ENCODE data around the gene PRKCE. TPM values are rescaled to one million over a fixed set of nuclear protein-coding genes. Genes with fewer than 3 reads are reported as not detected.

PRKCE gene
- total and polyA plus RNA-seq, 4 donors = 2.5 to 38.6 (median 5.8) TPM

- no peak overlapping the region for H3K9ac ChIP-seq (ENCODE audit: low read depth in 1 of 2, low read length in 2 of 2)
- 70% methylated on average over 2 of the region's 2 CpGs for WGBS
- H3K9me3 ChIP-seq (ENCODE audit: control insufficient read depth in 4 of 4, low read length in 3 of 4) = no peaks in the 10 kb centered on the region
- H3K4me3 ChIP-seq (ENCODE audit: low read depth in 1 of 3, low read length in 3 of 3) = no peak overlapping the region
- H3K27me3 ChIP-seq (ENCODE audit: control insufficient read depth in 4 of 4, insufficient read depth in 4 of 4, low read length in 3 of 4) = no peaks in the 10 kb centered on the region
- peaks cover 0 to 5% (median 2%) of the 10 kb centered on the region in 4 donors for H3K4me1 ChIP-seq (ENCODE audit: control insufficient read depth in 4 of 4, insufficient read depth in 4 of 4, low read length in 3 of 4)
- no peak for DNase-seq (ENCODE audit: low spot score)
- H3K27ac ChIP-seq (ENCODE audit: low read depth in 1 of 2, low read length in 2 of 2) = no peak overlapping the region
- TF ChIP-seq YY1 (IDR thresholded peaks at IDR 0.05) (no peak), HNF4G (IDR thresholded peaks at IDR 0.05) (no peak), REST (IDR thresholded peaks at IDR 0.05) (no peak), SP1 (IDR thresholded peaks at IDR 0.05) (no peak), MAX (IDR thresholded peaks at IDR 0.05) (no peak), ZBTB33 (IDR thresholded peaks at IDR 0.05) (no peak)
- H3K36me3 ChIP-seq (ENCODE audit: control insufficient read depth in 4 of 4, insufficient read depth in 3 of 4, low read depth in 1 of 4, low read length in 3 of 4) = no peaks in the 10 kb centered on the region
Measured at GRCh38 chr2:45885171-45885621, 233.7 kb downstream of the PRKCE start.

GRCh38 chr2:45886171-45886663, 234.7 kb downstream of the PRKCE start:
- 77% methylated on average over 3 of the region's 3 CpGs for WGBS
- Histone ChIP-seq H3K4me3 (ENCODE audit: low read depth in 1 of 3, low read length in 3 of 3) (no peak overlapping the region), H3K9ac (ENCODE audit: low read depth in 1 of 2, low read length in 2 of 2) (no peak overlapping the region), H3K27me3 (ENCODE audit: control insufficient read depth in 4 of 4, insufficient read depth in 4 of 4, low read length in 3 of 4) (no peaks in the 10 kb centered on the region), H3K4me1 (ENCODE audit: control insufficient read depth in 4 of 4, insufficient read depth in 4 of 4, low read length in 3 of 4) (peaks cover 0 to 11% (median 6%) of the 10 kb centered on the region in 4 donors), H3K36me3 (ENCODE audit: control insufficient read depth in 4 of 4, insufficient read depth in 3 of 4, low read depth in 1 of 4, low read length in 3 of 4) (no peaks in the 10 kb centered on the region), H3K9me3 (ENCODE audit: control insufficient read depth in 4 of 4, low read length in 3 of 4) (no peaks in the 10 kb centered on the region), H3K27ac (ENCODE audit: low read depth in 1 of 2, low read length in 2 of 2) (no peak overlapping the region)
- no peak for TF ChIP-seq YY1 (IDR thresholded peaks at IDR 0.05)
- no peak for TF ChIP-seq JUND (IDR thresholded peaks at IDR 0.05)
- no peak for TF ChIP-seq SP1 (IDR thresholded peaks at IDR 0.05)
- TF ChIP-seq ATF3 (IDR thresholded peaks at IDR 0.05) = no peak
- TF ChIP-seq EGR1 (IDR thresholded peaks at IDR 0.05; ENCODE audit: low read depth in 2 of 2) = no peak
- TF ChIP-seq NR2F2 (IDR thresholded peaks at IDR 0.05) = no peak
- TF ChIP-seq MAX (IDR thresholded peaks at IDR 0.05) = no peak
- TF ChIP-seq GABPA (IDR thresholded peaks at IDR 0.05 in 1 of 2, conservative IDR thresholded peaks at IDR 0.05 in 1 of 2) = no peak
- TF ChIP-seq RAD21 (IDR thresholded peaks at IDR 0.05) = no peak
- TF ChIP-seq CTCF (IDR thresholded peaks at IDR 0.05; ENCODE audit: low read depth, low read length, missing input control) = no peak
- DNase-seq (ENCODE audit: low spot score) = no peak

Data from liver (tissue), 9 donors.